Psoas muscle (tissue), 8 donors: ENCODE results near the gene TRNP1. TPM values are rescaled to one million over a fixed set of nuclear protein-coding genes. Genes with fewer than 3 reads are reported as not detected.

Source experiments
- ATAC-seq, 4 donors: fragments of 200-7000 bp; cut with Tn5 transposase; one replicate each; pipeline ENCODE4 v1.9.1; 2020; ENCODE audit warnings: moderate library complexity in 3 of 4, mild to moderate bottlenecking in 2 of 4
- DNase-seq, 2 donors: peaks; one replicate each; pipeline ENCODE4 v3.0.0-alpha.2; 2020
- H3K27ac ChIP-seq: fragments of 200-600 bp; one replicate; pipeline ENCODE4 v1.8.0; 2022
- H3K27me3 ChIP-seq, 3 donors: fragments of 200-600 bp in 1 of 3; one replicate each; pipeline versions ENCODE4 v1.6.1 to v1.8.0; 2013 to 2022; ENCODE audit warnings: low read length in 2 of 3, mild to moderate bottlenecking in 2 of 3, moderate library complexity in 1 of 3; ENCODE audit not compliant: insufficient read depth in 3 of 3
- H3K36me3 ChIP-seq, 2 donors: fragments of 200-600 bp in 1 of 2; one replicate each; pipeline versions ENCODE4 v1.6.1 to v1.8.0; 2013 to 2022; ENCODE audit warnings: low read depth in 1 of 2, mild to moderate bottlenecking in 1 of 2, moderate library complexity in 1 of 2; ENCODE audit not compliant: insufficient read depth in 1 of 2
- H3K4me1 ChIP-seq: fragments of 200-600 bp; one replicate; pipeline ENCODE4 v1.8.0; 2022
- H3K4me3 ChIP-seq: fragments of 200-600 bp; one replicate; pipeline ENCODE4 v1.8.0; 2022; ENCODE audit warnings: mild to moderate bottlenecking
- H3K9me3 ChIP-seq: fragments of 200-600 bp; one replicate; pipeline ENCODE4 v1.8.0; 2022
- CTCF ChIP-seq: fragments of 200-600 bp; IDR thresholded peaks from one replicate; pipeline ENCODE4 v1.8.0; 2022; ENCODE audit warnings: antibody characterized with exemption
- WGBS, 3 donors: extraction: QIAGEN DNeasy Blood & Tissue Kit; methylation state at CpG; one replicate each; pipeline versions ENCODE4 v1.1.6 to v1.1.7; 2013; 5-methylcytosine and 5-hydroxymethylcytosine counted together
- intact Hi-C, 2 donors: fragments of 100-400 bp; cut with DNase I; formaldehyde crosslinking; loops; one replicate each; pipeline versions ENCODE4 v1.11.0 to v1.14.2; 2022
- polyA plus RNA-seq, 3 donors: library from polyadenylated mRNA; stranded (reverse); fragments of 200-250 nt; gene quantifications; one replicate each; pipeline ENCODE4 v1.2.3, GENCODE V29; 2013
- total RNA-seq, 4 donors: library from RNA; stranded (reverse); fragmentation: NEBNext Ultra II Directional in 2 of 4; extraction: Animal tissue kit (Norgen Biotek cat#: 25700) in 2 of 4; gene quantifications; one replicate each; pipeline versions ENCODE4 v1.2.1 to v1.2.4, GENCODE V29; 2021 to 2023
- donor health status: healthy with polysubstance abuse.
- donor health status: DM: no; HTN: no; CAD: no; lungs with moderate emphysema.
- donor health status: Bipolar disorder and iron deficiency.
- donor health status: healthy.
- donor health status: DM: yes; HTN: yes; CAD: no.
- donor health status: DM: no; HTN: no; CAD: no.
- donor health status: DM: no; HTN: no; CAD: no.
- donor health status: DM: yes; HTN: yes; CAD: no.

TRNP1 gene
- total and polyA plus RNA-seq, 7 donors = 0.84 to 3.8 (median 1.6) TPM

GRCh38 chr1:26965628-26966027, 27.9 kb upstream of the TRNP1 start:
- DNase-seq (no peak), ATAC-seq (no peak)
- H3K9me3 ChIP-seq = no peaks in the 10 kb centered on the region
- 85 to 94% (median 87%) methylated on average over 9 of the region's 9 CpGs for WGBS, 3 donors
- H3K27ac ChIP-seq = no peak overlapping the region
- no peaks in the 10 kb centered on the region for H3K36me3 ChIP-seq
- H3K4me3 ChIP-seq = no peak overlapping the region
- peaks cover 7% of the 10 kb centered on the region for H3K4me1 ChIP-seq
- TF ChIP-seq CTCF = no peak
- intact Hi-C loops = no loop called here
- H3K27me3 ChIP-seq = peaks cover 0 to 30% (median 5%) of the 10 kb centered on the region in 3 donors

DNA sequence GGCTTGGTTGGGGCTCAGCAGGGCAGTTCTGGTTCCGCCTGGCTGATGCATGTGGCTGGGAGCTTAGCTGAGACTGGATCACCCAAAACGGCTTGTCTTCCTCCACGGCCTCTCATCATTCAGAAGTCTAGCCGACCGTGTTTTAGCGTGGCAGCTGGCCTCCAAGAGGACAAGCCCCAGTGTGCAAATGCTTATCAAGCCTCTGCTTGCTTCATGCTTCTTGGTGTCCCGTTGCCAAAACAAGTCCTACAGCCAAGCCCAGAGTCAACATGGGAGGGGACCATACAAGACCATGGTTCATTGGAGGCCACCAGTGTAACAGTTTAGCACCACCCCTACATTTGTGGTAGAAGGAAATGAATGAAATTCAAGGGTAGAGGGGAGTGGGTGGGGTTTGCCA, 22.7 kb upstream of the TRNP1 start:
- Histone ChIP-seq H3K27ac (no peak overlapping the region), H3K27me3 (peaks cover 0 to 11% (median 2%) of the 10 kb centered on the region in 3 donors), H3K36me3 (no peaks in the 10 kb centered on the region), H3K4me1 (no peaks in the 10 kb centered on the region), H3K4me3 (no peak overlapping the region), H3K9me3 (no peaks in the 10 kb centered on the region)
- ATAC-seq = no peak
- intact Hi-C loops = no loop called here
- no peak for DNase-seq
- TF ChIP-seq CTCF = no peak
- 21 to 39% (median 28%) methylated on average over 7 of the region's 7 CpGs for WGBS, 3 donors

GRCh38 chr1:26971590-26971989, 21.9 kb upstream of the TRNP1 start:
- H3K27me3 ChIP-seq = peaks cover 0 to 9% (median 2%) of the 10 kb centered on the region in 3 donors
- ATAC-seq (no peak), DNase-seq (no peak)
- no peaks in the 10 kb centered on the region for H3K4me1 ChIP-seq
- intact Hi-C loops = no loop called here
- no peaks in the 10 kb centered on the region for H3K9me3 ChIP-seq
- H3K4me3 ChIP-seq = no peak overlapping the region
- WGBS, 3 donors = 57 to 59% (median 58%) methylated on average over 3 of the region's 3 CpGs
- no peak for TF ChIP-seq CTCF
- no peaks in the 10 kb centered on the region for H3K36me3 ChIP-seq
- no peak overlapping the region for H3K27ac ChIP-seq

GRCh38 chr1:26972390-26972789, 21.1 kb upstream of the TRNP1 start:
- no peak for ATAC-seq
- Histone ChIP-seq H3K27me3 (peaks cover 0 to 7% (median 0%) of the 10 kb centered on the region in 3 donors), H3K4me1 (no peaks in the 10 kb centered on the region), H3K4me3 (no peak overlapping the region), H3K9me3 (no peaks in the 10 kb centered on the region), H3K27ac (no peak overlapping the region), H3K36me3 (no peaks in the 10 kb centered on the region)
- no peak for DNase-seq
- intact Hi-C loops = no loop called here
- no peak for TF ChIP-seq CTCF
- WGBS, 3 donors = 34 to 35% (median 35%) methylated on average over 6 of the region's 6 CpGs

- Histone ChIP-seq H3K27me3 (peaks cover 0 to 7% (median 0%) of the 10 kb centered on the region in 3 donors), H3K9me3 (no peaks in the 10 kb centered on the region), H3K4me1 (no peaks in the 10 kb centered on the region), H3K27ac (no peak overlapping the region), H3K36me3 (no peaks in the 10 kb centered on the region), H3K4me3 (no peak overlapping the region)
- DNase-seq (no peak), ATAC-seq (no peak)
- 85 to 87% (median 87%) methylated on average over 4 of the region's 4 CpGs for WGBS, 3 donors
- intact Hi-C loops = no loop called here
- no peak for TF ChIP-seq CTCF
Observed at GRCh38 chr1:26972821-26973220, 20.7 kb upstream of the TRNP1 start.
